OCI-LY7 (cell line): ENCODE measurements around the gene MIER1.

Experiments used
- CTCF ChIP-seq: fragments of 200-600 bp; sonication (generic); conservative IDR thresholded peaks from 2 replicates; pipeline ENCODE4 v1.5.1; 2014; ENCODE audit warnings: mild to moderate bottlenecking, antibody characterized with exemption, low read length, moderate library complexity, mixed read lengths
- EZH2phosphoT487 ChIP-seq: fragments of 200-600 bp; sonication (generic); IDR thresholded peaks from 2 replicates; pipeline ENCODE4 v1.6.1; 2018; ENCODE audit warnings: low read depth, borderline replicate concordance, mild to moderate bottlenecking, mixed run types, antibody characterized with exemption, low read length, moderate library complexity, mixed read lengths

DNA sequence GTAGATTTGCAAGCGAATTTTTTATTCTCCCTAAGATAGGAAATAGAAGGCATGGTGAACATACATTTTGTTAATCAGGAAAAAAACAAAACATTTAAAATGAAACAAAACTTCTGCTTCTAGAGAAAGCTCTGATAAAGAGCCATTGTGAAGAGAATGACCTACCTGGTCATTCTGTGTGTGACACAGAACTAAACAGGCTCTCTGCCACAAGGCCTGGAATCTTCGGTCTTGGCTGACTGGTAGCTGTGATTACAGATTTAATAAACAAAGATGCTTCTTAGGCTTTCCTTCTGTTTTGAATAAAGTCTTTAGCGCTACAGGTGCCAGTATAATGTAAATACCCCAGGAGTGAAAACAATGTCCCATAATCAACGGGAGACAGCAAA lies 107.1 kb downstream of the MIER1 start:
- TF ChIP-seq CTCF (no peak), EZH2phosphoT487 (no peak)
